Astrocyte of the spinal cord (primary cell): Measurements from ENCODE around the gene PPP3CA.
"Not testable (repeated sequence)": the region's sequence is repeated elsewhere in the genome, so short reads cannot be mapped to it uniquely, and the experiment has no call there.

Source experiments
- DNase-seq: peaks from one replicate; pipeline ENCODE4 v3.0.0; 2011; ENCODE audit warnings: low read depth, low spot score
- H3K4me3 ChIP-seq: 2 replicates; pipeline ENCODE4 v1.5.1; 2011; ENCODE audit warnings: low read depth, mild to moderate bottlenecking, low read length, moderate library complexity
- in situ Hi-C: cut with HindIII; loops from 2 replicates; pipeline ENCODE4 v1.10.0; 2017; ENCODE audit warnings: low sequenced_read_pairs
- TF ChIP-seq, protein P1 (sequence below): IDR thresholded peaks from 2 replicates; pipeline ENCODE4 v1.5.1; 2012; ENCODE audit warnings: low read depth, mild to moderate bottlenecking, low read length, inconsistent platforms

PPP3CA gene

DNA sequence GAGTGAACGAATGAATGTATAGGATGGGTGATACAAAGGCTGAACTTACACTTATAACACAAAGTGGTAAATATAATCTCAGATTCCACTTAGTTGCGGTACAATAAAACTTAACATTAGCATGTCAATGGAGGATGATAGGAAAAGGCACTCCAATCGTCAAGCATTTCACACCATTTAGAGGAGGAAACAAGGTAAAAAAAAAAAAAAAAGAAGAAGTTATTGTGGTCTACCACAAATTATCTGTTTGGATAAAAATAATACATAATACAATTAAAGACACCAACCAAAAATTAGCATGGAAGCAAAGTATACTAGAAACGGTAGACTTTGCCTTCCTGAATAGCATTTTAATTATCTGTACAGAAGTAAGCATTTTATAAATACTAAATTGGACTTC is 205.5 kb downstream of the PPP3CA start:
- no peak for DNase-seq
- TF ChIP-seq, protein P1, sequence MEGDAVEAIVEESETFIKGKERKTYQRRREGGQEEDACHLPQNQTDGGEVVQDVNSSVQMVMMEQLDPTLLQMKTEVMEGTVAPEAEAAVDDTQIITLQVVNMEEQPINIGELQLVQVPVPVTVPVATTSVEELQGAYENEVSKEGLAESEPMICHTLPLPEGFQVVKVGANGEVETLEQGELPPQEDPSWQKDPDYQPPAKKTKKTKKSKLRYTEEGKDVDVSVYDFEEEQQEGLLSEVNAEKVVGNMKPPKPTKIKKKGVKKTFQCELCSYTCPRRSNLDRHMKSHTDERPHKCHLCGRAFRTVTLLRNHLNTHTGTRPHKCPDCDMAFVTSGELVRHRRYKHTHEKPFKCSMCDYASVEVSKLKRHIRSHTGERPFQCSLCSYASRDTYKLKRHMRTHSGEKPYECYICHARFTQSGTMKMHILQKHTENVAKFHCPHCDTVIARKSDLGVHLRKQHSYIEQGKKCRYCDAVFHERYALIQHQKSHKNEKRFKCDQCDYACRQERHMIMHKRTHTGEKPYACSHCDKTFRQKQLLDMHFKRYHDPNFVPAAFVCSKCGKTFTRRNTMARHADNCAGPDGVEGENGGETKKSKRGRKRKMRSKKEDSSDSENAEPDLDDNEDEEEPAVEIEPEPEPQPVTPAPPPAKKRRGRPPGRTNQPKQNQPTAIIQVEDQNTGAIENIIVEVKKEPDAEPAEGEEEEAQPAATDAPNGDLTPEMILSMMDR = no peak
- no peak overlapping the region for H3K4me3 ChIP-seq
- in situ Hi-C loops = no loop called here

DNA sequence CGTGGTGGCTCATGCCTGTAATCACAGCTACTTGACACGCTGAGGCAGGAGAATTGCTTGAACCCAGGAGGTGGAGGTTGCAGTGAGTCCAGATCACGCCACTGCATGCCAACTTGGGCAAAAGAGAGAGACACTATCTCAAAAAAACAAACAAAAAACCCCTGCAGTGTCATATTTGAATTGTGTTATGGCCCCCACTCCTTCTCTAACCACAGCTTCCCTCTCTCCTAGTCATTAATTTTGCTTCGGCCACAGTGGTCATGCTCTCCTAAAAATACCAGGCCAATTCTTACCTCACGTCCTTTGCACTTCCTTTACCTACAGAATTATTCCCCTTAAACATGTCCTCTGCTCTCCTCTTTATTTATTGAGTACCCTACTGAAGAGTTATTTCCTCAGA is 206.1 kb downstream of the PPP3CA start:
- in situ Hi-C loops = no loop called here
- no peak for DNase-seq
- TF ChIP-seq, protein P1 = no peak
- no peak overlapping the region for H3K4me3 ChIP-seq

DNA sequence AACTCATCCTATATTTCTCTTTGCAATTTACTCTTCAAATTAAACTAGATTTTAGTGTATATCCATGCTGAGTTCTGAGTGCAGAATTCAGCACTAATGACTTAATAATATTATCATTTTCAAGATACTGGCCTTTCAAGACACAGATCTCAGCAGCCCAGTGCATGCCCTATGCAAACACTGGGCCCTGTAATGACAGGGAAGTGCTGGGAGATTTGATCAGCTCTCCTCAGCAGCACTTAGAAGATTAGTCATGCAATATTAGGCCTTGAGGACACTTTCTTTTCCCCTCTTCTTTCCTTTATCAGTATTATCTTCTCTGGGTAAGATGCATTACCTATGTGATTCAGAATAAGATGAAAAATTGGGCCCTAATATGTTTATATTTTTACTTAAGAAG is 207.1 kb downstream of the PPP3CA start:
- no peak for DNase-seq
- TF ChIP-seq, protein P1 = no peak
- in situ Hi-C loops = no loop called here
- H3K4me3 ChIP-seq = no peak overlapping the region

DNA sequence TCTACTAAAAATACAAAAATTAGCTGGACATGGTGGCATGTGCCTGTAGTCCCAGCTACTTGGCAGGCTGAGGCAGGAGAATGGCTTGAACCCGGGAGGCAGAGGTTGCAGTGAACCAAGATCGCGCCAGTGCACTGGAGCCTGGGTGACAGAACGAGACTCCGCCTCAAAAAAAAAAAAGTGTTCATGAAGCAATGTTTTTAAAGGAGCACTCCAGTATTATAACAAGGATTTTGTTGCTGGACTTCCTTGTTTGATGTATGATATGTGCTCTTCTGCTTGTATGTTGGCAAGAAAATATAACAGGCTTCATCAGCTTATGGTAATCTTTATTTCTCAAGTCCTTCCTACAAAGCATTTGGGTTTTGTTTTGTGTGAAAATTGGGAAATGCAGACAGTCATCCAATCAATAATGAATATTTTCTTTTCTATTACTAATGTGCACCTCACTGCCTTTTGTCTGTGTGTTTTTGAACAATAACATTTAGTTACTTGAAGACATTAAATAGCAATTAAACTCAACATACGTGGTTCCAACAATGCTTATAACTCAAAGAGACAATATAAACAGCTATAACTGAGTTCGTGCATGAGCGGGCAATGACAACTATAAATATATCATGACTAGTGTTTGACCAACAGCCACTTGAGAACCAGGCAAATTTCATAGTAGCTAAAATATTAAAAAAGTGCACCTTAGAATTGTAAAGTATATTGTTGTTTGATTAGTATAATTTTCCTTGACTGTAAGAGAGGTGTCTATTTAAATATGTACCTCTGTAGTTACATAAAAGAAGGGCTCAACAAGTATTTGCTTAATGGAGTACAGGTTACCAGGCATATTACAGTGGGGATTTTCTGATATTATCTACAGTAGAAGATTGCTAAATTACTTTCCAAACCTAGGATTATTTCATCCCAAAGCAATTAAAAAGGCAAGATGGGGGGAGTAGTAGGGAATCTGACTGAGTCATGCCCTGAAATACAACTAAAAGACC is 210.7 kb downstream of the PPP3CA start:
- DNase-seq = no peak
- H3K4me3 ChIP-seq = no peak overlapping the region
- in situ Hi-C loops = no loop called here
- TF ChIP-seq, protein P1 = no peak

DNA sequence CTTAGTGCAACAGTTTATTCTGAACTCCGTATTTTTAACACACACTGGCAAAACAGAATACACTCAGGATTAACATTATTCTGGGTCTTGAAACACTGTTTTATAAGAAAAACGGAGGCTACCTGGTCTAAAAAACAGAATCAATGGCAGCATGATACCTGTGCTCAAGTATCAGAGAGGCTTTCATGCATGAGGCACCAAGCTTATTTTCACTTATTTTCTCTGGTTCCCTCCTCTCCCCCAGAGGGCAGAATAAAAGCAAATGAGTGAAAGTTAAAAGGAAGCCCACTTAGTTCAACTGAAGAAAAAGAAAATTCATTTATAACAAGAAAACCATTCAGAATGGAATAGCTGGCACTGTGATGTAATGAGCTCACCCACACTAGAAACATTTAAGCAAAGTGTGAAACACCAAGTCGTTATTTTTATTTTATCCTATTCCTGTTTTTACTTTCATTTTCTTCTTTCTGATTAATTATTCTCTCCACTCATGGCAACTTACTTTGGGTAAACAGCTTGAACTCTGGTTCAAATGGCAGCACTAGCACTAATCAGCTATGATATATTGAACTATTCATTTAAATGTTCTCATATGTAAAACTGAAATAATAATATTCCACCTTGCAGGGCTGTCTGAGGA is 211.8 kb downstream of the PPP3CA start:
- TF ChIP-seq, protein P1 = no peak
- H3K4me3 ChIP-seq = no peak overlapping the region
- no peak for DNase-seq
- in situ Hi-C loops = no loop called here

DNA sequence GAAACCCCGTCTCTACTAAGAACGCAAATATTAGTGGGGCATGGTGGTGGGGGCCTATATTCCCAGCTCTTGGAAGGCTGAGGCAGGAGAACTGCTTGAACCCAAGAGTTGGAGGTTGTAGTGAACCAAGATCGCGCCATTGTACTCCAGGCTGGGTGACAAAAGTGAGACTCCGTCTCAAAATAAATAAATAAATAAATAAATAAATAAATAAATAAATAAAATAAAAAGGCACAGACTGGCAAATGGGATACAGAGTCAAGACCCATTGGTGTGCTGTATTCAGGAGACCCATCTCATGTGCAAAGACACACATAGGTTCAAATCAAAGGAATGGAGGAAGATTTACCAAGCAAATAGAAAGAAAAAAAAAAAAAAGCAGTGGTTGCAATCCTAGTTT is 216.3 kb downstream of the PPP3CA start:
- in situ Hi-C loops, H3K4me3 ChIP-seq, DNase-seq: not testable (repeated sequence)

DNA sequence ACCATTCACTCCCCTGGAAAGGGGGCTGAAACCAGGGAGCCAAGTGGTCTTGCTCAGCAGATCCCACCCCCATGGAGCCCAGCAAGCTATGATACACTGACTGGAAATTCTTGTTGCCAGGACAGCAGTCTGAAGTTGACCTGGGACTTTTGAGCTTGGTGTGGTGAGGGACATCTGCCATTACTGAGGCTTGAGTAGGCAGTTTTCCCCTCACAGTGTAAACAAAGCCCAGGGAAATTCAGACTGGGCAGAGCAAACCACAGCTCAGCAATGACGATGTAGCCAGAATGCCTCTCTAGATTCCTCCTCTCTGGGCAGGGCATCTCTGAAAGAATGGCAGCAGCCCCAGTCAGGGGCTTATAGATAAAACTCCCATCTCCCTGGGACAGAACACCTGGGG is 218.4 kb downstream of the PPP3CA start:
- DNase-seq, H3K4me3 ChIP-seq, in situ Hi-C loops: not testable (repeated sequence)
